Endothelial cell of umbilical vein (primary cell): Measurements from ENCODE around the gene RALGAPB. TPM values are rescaled to one million over a fixed set of nuclear protein-coding genes. Genes with fewer than 3 reads are reported as not detected.

Source experiments
- BruUV-seq: library from RNA; stranded (reverse); fragments of 400-500 nt; replicated peaks from 2 replicates; lab custom pipeline; 2021; lab: Mats Ljungman, UMichigan
- CTCF ChIA-PET: fragments of 300-600, 350-600 bp; sonication (Branson Sonifier 250); formaldehyde crosslinking; loops from one replicate; lab custom pipeline; 2021; ENCODE audit warnings: antibody characterized with exemption, inconsistent platforms; lab: Charles Lee
- POLR2A ChIA-PET: fragments of 300-600, 350-600 bp; sonication (Branson Sonifier 250); formaldehyde crosslinking; loops from one replicate; lab custom pipeline; 2021; ENCODE audit warnings: antibody characterized with exemption, inconsistent platforms; lab: Charles Lee
- DNase-seq: peaks from one replicate; pipeline ENCODE4 v3.0.0-alpha.2; 2011; ENCODE audit warnings: low read depth, low spot score
- FAIRE-seq: peaks from 2 replicates; lab custom pipeline; 2011; peaks lifted over from hg19 to GRCh38; lab: Jason Lieb, UNC
- H2AFZ ChIP-seq: 2 replicates; pipeline ENCODE4 v1.6.0; 2012; ENCODE audit warnings: low read depth, low read length, control low read depth, inconsistent platforms
- H3K27ac ChIP-seq: 2 replicates; pipeline ENCODE4 v1.5.1; 2011; ENCODE audit warnings: low read depth, mild to moderate bottlenecking, control low read depth, low read length, moderate library complexity; ENCODE audit not compliant: insufficient read depth
- H3K27me3 ChIP-seq, 2 experiments: 2 replicates each; pipeline versions ENCODE4 v1.6.0 to v1.6.1; 2011; ENCODE audit warnings: low read length in 2 of 2, mixed read lengths in 1 of 2; ENCODE audit not compliant: control insufficient read depth in 2 of 2, insufficient read depth in 2 of 2
- H3K36me3 ChIP-seq, 2 experiments: 2 replicates in 1 of 2; 3 replicates in 1 of 2; pipeline ENCODE4 v1.5.1; 2011; ENCODE audit warnings: low read length in 2 of 2, mild to moderate bottlenecking in 1 of 2, moderate library complexity in 1 of 2; ENCODE audit not compliant: control insufficient read depth in 2 of 2, insufficient read depth in 2 of 2; ENCODE audit errors: extremely low read depth in 1 of 2
- H3K4me1 ChIP-seq: 3 replicates; pipeline ENCODE4 v1.5.1; 2011; ENCODE audit warnings: mild to moderate bottlenecking, low read length; ENCODE audit not compliant: control insufficient read depth, insufficient read depth; ENCODE audit errors: extremely low read depth
- H3K4me2 ChIP-seq: 2 replicates; pipeline ENCODE4 v1.6.1; 2011; ENCODE audit warnings: low read length, control low read depth, mixed read lengths; ENCODE audit not compliant: insufficient read depth
- H3K4me3 ChIP-seq, 3 experiments: fragments of 200-600 bp in 1 of 3; sonication (generic), shearing (Covaris generic) in 1 of 3; replicated peaks in 1 of 3; 2 replicates each; pipeline ENCODE4 v1.5.1; 2011 to 2016; ENCODE audit warnings: control low read depth in 3 of 3, low read length in 3 of 3, mild to moderate bottlenecking in 2 of 3, inconsistent platforms in 1 of 3, low read depth in 1 of 3, moderate library complexity in 1 of 3; ENCODE audit not compliant: insufficient read depth in 1 of 3
- H3K79me2 ChIP-seq: 2 replicates; pipeline ENCODE4 v1.6.0; 2012; ENCODE audit warnings: low read length, inconsistent platforms; ENCODE audit not compliant: control insufficient read depth, insufficient read depth
- H3K9ac ChIP-seq: replicated peaks from 2 replicates; pipeline ENCODE3; 2011; ENCODE audit warnings: low read length, control low read depth; ENCODE audit not compliant: insufficient read depth; ENCODE audit errors: extremely low read depth
- H3K9me1 ChIP-seq: replicated peaks from 3 replicates; pipeline ENCODE4 v1.6.0; 2011; ENCODE audit warnings: mild to moderate bottlenecking, low read length; ENCODE audit not compliant: control insufficient read depth, insufficient read depth; ENCODE audit errors: extremely low read depth
- H3K9me3 ChIP-seq: replicated peaks from 2 replicates; pipeline ENCODE4 v1.5.1; 2012; ENCODE audit warnings: low read length, inconsistent platforms; ENCODE audit not compliant: control insufficient read depth, insufficient read depth
- H4K20me1 ChIP-seq: replicated peaks from 2 replicates; pipeline ENCODE3; 2011; ENCODE audit warnings: mild to moderate bottlenecking, low read length; ENCODE audit not compliant: control insufficient read depth, insufficient read depth; ENCODE audit errors: extremely low read depth
- EZH2 ChIP-seq: IDR thresholded peaks from 2 replicates; pipeline ENCODE4 v1.6.1; 2012; ENCODE audit warnings: borderline replicate concordance, low read depth, mild to moderate bottlenecking, moderate library complexity, low read length, inconsistent platforms; ENCODE audit not compliant: severe bottlenecking
- FOS ChIP-seq: IDR thresholded peaks from 2 replicates; pipeline ENCODE4 v1.6.1; 2011; ENCODE audit warnings: mild to moderate bottlenecking, low read length, moderate library complexity, borderline replicate concordance; ENCODE audit not compliant: insufficient read depth
- GATA2 ChIP-seq: IDR thresholded peaks from 2 replicates; pipeline ENCODE4 v1.7.0; 2011; ENCODE audit warnings: low read depth, mild to moderate bottlenecking, moderate library complexity, mixed read lengths, low read length; ENCODE audit not compliant: insufficient read length, insufficient read depth
- JUN ChIP-seq: IDR thresholded peaks from 2 replicates; pipeline ENCODE4 v1.6.1; 2011; ENCODE audit warnings: borderline replicate concordance, low read depth; ENCODE audit not compliant: insufficient read length, insufficient read depth
- MYC ChIP-seq: IDR thresholded peaks from one replicate; pipeline ENCODE4 v1.6.1; 2011; ENCODE audit warnings: mild to moderate bottlenecking, low read depth, low read length
- POLR2A ChIP-seq: IDR thresholded peaks from 2 replicates; pipeline ENCODE4 v1.6.1; 2012; ENCODE audit warnings: low read depth, mild to moderate bottlenecking, control low read depth, low read length
- POLR2AphosphoS5 ChIP-seq: IDR thresholded peaks from 2 replicates; pipeline ENCODE4 v1.6.1; 2012; ENCODE audit warnings: low read depth, mild to moderate bottlenecking, control low read depth, low read length, moderate library complexity; ENCODE audit not compliant: insufficient read depth
- dilution Hi-C: fragments of 300-500 bp; cut with MboI; formaldehyde crosslinking; loops from one replicate; pipeline ENCODE4 v1.15.0; 2019; ENCODE audit warnings: low sequenced_read_pairs; ENCODE audit not compliant: extremely low pct_ligation_motif_present
- intact Hi-C: fragments of 100-400 bp; cut with micrococcal nuclease; formaldehyde crosslinking; loops from one replicate; pipeline ENCODE4 v1.10.0; 2022
- polyA plus RNA-seq, 4 experiments: library from polyadenylated mRNA; depleted of rRNA in 3 of 4; stranded (reverse) in 3 of 4; unstranded in 1 of 4; fragments of >200 nt; gene quantifications; 2 replicates each; pipeline versions ENCODE4 v1.2.1 to v1.2.3, GENCODE V29; 2011 to 2012; ENCODE audit warnings: missing spikeins in 1 of 4
- total RNA-seq: library from RNA; stranded (reverse); gene quantifications from 2 replicates; pipeline ENCODE4 v1.2.3, GENCODE V29; 2021
- TF ChIP-seq, protein P1 (sequence below): IDR thresholded peaks from 2 replicates; pipeline ENCODE4 v1.6.1; 2011; ENCODE audit not compliant: insufficient read depth, insufficient read length
- TF ChIP-seq, protein P2 (sequence below), 2 donors: IDR thresholded peaks; 1 replicate in 1 of 2; 2 replicates in 1 of 2; pipeline ENCODE4 v1.5.1; 2011; ENCODE audit warnings: low read length in 2 of 2, mild to moderate bottlenecking in 2 of 2, moderate library complexity in 2 of 2, control low read depth in 1 of 2, inconsistent platforms in 1 of 2, low read depth in 1 of 2; ENCODE audit not compliant: insufficient read depth in 1 of 2; ENCODE audit errors: extremely low read depth in 1 of 2

The RALGAPB gene
- total and polyA plus RNA-seq, 2 donors (not counting 3 experiments of a cell fraction or from before 2014, with no cell fraction given) = 12.8 to 38.7 TPM

DNA sequence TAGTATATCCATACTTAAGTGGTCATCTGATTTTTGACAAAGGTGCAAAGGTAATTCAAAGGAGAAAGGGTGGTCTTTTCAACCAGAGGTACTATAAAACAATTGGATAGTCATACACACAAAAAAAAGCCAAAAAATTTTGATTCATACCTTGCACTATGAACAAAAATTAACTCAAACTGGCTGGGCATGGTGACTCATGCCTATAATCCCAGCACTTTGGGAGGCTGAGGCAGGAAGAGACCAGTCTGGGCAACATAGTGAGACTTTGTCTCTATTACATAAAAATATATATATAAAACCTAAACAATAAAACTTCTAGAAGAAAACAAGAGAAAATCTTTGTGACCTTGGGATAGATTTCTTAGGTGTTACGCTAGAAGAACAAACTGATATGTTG is 64.5 kb downstream of the RALGAPB start:
- Histone ChIP-seq H4K20me1 (no peaks in the 10 kb centered on the region), H3K79me2 (no peaks in the 10 kb centered on the region), H3K4me3 (no peak overlapping the region), H3K27me3 (no peaks in the 10 kb centered on the region), H3K27ac (no peak overlapping the region), H3K4me2 (no peak overlapping the region), H3K36me3 (peaks cover 31 to 37% of the 10 kb centered on the region in 2 experiments), H3K9ac (no peak overlapping the region), H2AFZ (no peak overlapping the region), H3K9me3 (no peaks in the 10 kb centered on the region), H3K9me1 (no peaks in the 10 kb centered on the region), H3K4me1 (no peaks in the 10 kb centered on the region)
- intact Hi-C loops (no loop called here), dilution Hi-C loops (no loop called here)
- no peak for TF ChIP-seq POLR2A
- TF ChIP-seq GATA2 = no peak
- TF ChIP-seq JUN = no peak
- TF ChIP-seq, protein P1, sequence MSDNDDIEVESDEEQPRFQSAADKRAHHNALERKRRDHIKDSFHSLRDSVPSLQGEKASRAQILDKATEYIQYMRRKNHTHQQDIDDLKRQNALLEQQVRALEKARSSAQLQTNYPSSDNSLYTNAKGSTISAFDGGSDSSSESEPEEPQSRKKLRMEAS = no peak
- TF ChIP-seq EZH2 = no peak
- no peak for TF ChIP-seq MYC
- TF ChIP-seq POLR2AphosphoS5 = no peak
- no peak for TF ChIP-seq FOS
- TF ChIP-seq, protein P2, sequence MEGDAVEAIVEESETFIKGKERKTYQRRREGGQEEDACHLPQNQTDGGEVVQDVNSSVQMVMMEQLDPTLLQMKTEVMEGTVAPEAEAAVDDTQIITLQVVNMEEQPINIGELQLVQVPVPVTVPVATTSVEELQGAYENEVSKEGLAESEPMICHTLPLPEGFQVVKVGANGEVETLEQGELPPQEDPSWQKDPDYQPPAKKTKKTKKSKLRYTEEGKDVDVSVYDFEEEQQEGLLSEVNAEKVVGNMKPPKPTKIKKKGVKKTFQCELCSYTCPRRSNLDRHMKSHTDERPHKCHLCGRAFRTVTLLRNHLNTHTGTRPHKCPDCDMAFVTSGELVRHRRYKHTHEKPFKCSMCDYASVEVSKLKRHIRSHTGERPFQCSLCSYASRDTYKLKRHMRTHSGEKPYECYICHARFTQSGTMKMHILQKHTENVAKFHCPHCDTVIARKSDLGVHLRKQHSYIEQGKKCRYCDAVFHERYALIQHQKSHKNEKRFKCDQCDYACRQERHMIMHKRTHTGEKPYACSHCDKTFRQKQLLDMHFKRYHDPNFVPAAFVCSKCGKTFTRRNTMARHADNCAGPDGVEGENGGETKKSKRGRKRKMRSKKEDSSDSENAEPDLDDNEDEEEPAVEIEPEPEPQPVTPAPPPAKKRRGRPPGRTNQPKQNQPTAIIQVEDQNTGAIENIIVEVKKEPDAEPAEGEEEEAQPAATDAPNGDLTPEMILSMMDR (IDR thresholded peaks at IDR 0.05; ENCODE audit: extremely low read depth in 1 of 2, insufficient read depth in 1 of 2, low read depth in 1 of 2, low read length in 2 of 2) = no peak
- no TSS peak for BruUV-seq
- ChIA-PET CTCF (interaction anchor here (0.8 kb wide), 1 partner anchor 18 kb away, joined by 4 read pairs; no protein-coding TSS in a partner anchor), POLR2A (no interaction called here)
- no peak for DNase-seq
- FAIRE-seq = no peak
